ENCODE data around the gene PRSS16.

The PRSS16 gene

DNA sequence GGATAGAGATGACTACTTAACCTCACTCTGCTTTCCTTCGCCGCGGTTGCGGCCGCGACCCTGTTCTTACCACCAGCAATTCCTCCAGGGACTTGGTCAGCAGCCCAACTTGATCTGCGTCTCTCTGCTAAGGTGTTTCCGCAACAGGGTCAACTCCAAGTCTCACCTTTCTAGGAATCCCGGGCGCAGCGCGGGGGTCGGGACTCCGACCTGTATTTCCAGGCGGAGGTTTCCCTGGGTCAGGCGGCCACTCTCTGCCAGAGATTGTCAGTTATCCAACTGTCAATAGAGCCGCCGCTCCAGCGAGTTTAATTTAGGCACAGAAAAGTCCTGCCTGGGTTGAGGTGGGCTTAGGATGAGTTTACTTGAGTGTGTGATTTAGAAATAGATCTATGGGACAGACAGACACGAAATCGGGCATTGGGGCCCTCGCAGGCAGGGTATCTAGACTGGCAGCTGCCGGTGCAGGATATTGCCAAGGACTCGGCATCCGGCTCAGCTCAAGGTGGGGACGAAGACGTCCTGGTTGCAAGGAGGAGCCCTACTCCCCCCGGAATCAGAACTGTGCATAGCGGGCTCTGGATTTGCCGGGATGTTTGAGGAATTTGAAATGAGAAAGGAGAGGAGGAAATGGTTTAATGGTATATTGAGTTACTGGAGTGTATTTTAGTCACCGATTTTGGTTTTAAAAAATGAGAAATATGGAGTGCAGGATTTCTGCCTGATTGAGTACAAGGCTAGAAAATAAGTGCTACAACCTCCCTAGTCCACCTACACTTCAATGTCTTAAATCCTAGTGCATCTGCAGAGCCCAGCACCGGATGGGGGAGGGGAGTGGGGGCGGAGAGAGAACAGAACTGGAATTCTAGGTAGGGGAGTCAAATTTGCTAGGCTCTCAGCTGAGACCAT is 40.9 kb downstream of the PRSS16 start:
- DNase-seq, result no peak

DNA sequence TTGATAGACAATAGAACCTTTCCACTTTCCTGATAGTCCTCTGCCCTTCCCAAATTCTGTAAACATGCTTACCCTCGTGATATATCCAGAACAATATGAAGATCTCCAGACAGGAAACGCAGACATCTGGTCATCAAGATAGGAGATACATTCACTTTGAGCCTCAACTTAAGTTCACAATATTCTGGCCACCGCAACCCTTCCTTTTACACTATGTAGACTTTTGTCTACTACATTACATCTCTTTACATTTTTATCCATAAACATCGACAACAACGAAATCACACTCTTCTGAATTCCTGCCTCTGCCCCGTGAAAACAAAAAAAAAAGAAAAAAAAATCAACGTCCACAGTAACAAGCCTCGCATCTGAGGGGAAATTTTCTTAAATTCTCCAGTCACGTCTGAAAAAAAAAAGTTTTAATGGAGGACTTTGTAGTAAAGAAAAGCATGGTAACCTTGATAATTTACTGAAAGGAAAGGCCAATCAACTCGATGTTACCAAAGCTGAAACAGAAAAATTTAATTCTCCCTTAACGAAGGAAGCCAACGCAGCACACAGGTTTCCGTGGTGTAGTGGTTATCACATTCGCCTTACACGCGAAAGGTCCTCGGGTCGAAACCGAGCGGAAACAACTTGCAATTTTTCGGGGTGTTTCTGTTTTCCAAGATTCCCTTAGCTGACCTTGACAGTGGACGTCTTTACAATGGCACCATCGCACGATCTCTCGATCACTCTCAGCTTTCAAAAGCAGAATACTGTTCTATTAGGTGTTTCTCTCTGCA is 42.8 kb downstream of the PRSS16 start:
- DNase-seq, result no peak

DNA sequence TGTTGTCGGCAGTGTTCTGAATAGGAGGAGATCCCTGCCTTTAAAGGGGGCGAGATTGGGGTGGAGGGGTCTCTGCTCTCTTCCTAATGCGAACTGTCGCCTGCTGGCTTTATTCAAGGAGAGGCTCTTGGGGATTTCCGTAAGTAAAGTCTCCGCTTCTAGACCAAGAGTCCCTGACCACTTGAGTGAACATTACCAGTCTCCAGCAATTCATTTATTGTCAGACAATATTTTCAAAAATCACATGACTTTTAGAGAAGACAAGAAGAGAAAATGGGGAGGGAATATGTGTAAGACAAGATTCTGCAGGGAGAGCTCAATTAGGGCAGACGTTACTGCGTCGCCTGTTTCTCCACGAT is 43.3 kb downstream of the PRSS16 start:
- DNase-seq, result no peak

DNA sequence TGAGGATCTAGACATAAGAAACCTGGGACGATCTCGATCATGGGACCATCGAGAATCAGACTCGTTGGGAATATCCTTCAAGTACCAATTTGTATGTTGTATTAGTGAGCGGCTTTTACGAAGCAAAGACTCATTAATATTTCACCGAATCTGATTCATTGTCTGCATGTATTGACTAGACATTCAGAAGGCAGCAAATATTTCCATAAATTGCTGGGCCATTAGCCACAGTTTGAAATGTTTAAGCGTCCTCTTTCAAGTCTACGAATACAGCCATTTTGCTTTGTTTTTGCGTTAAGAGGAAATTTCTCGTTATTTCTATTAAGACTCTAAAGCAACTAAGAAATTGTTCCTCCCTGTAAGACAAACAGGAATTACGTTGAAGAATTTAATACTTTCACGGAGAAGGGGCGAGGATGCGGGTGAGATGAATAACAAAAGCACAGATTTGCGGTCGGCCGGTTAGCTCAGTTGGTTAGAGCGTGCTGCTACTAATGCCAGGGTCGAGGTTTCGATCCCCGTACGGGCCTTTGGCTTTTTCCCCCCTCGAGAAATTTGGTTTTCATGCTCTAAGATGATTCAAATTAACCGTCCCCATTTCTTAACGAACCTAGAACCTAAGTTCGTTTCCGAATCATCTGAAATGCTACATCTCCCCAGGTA is 46.1 kb downstream of the PRSS16 start:
- DNase-seq, result no peak

DNA sequence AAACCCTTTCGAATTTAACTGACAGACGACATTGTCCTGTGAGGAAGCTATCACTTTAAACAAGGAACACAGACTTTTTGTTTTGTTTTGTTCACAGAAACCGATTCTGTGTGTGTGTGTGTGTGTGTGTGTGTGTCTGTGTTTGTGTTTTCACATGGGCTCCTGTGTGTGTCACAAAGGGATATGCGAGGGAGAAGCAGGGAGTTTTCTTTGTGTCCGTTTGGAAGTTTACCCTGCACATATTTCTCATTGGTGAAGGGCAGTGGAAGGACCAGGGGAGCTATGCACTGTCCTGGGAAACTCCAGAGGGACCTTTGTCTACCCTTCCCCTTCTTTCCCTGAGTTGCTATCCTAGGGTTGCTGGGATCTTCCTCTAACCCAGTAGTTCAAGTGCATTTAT is 46.9 kb downstream of the PRSS16 start:
- no peak for DNase-seq

DNA sequence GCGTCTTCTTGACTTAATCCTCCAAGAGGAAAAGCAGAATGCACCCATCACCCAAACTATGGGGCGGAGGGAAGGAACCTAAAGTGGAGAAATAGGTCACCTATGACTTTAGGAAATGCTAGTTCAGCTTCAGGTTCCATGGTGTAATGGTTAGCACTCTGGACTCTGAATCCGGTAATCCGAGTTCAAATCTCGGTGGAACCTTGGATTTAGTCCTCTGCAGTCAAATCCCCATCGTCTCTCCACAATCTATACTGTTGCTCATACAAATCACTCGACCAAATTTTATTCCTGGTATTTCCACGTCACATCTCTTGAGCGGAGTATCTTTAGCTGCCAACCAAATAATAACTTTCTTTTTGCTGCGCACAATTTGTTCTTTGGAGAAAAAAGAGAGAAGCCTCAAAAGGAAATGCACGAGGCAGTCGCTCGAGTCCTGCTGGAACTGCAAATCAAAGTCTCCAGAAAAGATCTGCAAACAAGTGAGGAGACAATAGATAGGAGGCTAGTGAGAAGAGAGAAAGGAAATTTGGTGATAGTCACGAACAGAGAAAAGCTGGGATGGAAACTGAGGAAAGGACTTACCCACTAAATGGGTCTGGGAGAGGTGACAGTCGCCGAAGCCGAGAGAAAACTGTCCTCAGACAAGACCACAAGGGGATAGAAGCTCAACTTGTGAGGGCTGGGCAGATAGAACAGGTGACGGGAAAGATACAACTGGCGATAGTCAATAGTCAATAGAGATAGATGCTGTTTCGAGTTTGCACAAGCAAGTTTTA is 48.0 kb downstream of the PRSS16 start:
- DNase-seq, result no peak

DNA sequence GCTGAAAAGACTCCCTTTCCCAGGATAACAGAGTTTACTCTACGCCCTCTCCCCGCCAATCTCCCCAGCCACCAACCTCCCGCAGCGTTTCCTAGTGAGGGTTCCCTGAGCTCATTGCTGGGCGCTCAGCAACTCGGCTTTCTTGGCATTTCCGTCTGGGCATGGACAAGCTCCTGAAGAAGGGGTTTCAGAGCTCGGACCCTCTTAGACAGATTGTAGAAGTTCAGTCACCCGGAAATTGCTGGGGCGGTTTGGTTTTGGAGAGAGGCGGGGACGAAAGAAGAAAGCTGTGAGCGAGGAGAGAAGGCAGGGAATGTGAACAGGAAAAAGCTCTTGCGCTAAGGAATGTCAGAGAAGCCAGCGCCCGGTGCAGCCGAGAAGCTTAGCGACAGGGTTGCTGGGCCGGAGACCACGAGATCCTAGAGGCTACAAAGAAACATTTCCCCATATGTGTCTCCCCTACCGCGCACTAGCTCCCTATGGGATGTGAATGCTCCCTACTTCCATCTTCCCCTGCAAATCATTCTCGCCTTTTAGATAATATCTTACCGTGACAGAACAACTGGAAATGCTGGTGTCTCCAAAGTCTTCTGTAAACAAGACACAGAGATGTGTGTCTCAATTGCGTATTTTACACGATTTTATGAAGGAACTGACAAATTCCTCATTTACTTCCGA is 48.7 kb downstream of the PRSS16 start:
- no peak for DNase-seq

DNA sequence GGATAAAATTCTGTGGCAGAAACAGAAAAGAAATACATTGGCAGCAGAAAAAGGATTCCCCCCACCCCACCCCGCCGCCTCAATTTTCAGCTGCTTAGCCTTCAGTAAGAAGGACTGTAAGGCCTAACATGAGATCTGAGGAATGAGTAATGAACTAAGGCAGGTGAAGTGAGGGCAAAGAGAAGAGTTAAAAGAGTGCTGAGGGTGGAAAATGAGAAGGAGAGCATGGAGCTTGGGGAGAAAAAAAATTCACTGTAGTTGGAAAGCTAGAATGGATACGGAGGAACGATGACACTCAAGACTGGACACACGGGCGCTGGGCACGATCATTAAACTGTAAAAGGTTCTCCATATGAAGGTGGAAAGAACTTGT is 50.0 kb downstream of the PRSS16 start:
- no peak for DNase-seq

DNA sequence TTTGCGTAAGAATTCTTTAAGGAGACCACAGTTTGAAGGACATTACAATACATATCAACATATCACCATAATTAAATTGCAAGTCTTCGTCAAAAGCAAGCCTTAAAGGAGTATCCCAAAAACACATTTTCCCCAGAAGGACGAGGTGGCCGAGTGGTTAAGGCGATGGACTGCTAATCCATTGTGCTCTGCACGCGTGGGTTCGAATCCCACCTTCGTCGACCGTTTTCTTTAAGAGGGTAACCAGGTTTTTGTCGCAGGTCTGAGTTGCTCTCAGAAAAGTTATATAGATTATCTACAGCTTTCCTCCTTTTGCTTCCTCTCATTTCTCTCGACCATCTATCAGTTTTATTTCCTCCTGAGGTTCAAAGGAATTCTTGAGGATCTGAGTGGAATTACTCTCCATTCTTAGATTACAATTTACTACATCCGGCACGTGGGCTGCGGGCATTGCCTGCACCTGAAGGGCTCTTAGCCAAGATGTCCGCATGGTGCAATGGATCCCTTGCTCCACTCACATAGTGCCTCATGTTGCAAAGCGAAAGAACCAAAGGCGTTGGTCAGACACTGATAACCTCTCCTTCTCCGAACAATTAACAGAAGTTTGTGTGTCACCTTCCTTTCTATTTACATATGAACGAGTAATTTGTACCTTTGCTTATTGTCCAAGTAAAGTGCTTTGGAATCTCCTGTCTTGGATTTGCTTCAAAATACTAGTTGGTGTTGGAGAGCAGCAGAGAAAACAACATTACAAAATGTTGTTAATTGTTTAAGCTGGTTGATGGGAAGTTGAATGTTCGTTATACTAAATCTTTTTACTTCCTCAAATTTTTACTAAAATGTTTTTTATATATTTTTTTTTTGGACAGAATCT is 50.6 kb downstream of the PRSS16 start:
- DNase-seq, result no peak

DNA sequence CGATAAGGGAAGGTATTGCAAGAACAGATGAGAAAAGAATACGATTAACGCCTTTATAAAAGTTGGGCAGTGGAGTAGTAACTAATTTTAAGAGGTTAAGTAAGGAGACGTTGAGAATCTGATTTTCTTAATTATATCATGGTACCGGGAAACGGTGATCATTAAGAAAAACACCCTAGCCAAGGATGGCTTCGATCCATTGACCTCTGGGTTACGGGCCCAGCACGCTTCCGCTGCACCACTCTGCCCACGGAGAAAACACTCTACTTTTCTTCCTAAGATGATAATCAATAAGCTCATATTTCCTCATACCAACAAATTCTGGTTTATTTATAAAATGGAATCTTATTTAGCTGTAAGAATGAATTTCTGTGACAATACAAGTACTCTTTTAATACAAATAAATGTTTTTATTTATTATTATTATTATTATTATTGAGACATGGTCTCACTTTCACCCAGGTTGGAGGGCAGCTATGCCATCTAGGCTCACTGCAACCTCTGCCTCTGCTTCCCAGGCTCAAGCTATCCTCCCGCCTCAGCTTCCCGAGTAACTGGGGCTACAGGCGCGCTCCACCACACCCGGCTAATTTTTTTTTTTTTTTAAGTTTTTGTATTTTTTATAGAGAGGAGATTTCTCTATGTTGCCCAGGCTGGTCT is 56.2 kb downstream of the PRSS16 start:
- no peak for DNase-seq
